ENCODE measurements around the gene MADCAM1. TPM values are rescaled to one million over a fixed set of nuclear protein-coding genes. Genes with fewer than 3 reads are reported as not detected.

Gene MADCAM1
- total and polyA plus RNA-seq, 2 of the 8 experiments (the other 6 are each of a cell fraction or from before 2014, with no cell fraction given), result 2.3 to 3.0 TPM

DNA sequence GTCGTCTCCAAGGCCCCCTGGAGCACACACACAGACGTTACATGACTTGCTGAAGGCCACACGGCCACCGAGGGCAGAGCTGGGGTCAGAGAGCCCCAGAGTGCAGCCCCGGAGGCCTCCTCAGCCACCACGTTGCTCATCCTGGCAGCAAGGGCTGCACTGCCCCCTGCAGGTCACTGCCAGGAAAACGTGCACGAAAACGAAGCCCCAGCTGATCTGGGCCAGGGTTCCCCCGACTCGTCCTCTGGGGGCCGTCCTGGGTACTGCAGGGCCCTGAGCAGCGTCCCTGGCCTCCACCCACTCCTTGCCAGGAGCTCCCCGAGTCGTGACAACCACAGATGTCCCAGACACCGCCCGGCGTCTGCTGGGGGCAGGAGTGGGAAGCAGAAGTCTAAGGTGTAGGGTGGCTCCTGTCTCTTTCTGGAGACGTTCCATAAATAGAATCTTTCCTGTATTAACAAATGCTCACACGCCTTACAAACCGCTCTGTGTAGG lies 14.4 kb downstream of the MADCAM1 start (continued):
- TF ChIP-seq, protein P1, sequence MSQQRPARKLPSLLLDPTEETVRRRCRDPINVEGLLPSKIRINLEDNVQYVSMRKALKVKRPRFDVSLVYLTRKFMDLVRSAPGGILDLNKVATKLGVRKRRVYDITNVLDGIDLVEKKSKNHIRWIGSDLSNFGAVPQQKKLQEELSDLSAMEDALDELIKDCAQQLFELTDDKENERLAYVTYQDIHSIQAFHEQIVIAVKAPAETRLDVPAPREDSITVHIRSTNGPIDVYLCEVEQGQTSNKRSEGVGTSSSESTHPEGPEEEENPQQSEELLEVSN (IDR thresholded peaks at IDR 0.05), result peak; percentile 47; the same call in 1 of the 2 replicates
- TF ChIP-seq RBBP5 (IDR thresholded peaks at IDR 0.05; ENCODE audit: borderline replicate concordance, low read depth, low read length) (no peak), HDAC2 (IDR thresholded peaks at IDR 0.05; ENCODE audit: borderline replicate concordance in 1 of 2, low read depth in 2 of 2, low read length in 2 of 2) (peak in 1 of 2 experiments; percentile 65; a peak in 1 of 4 replicates), FOSL1 (IDR thresholded peaks at IDR 0.05; ENCODE audit: insufficient read depth, low read depth, low read length) (no peak), YY1 (IDR thresholded peaks at IDR 0.05; ENCODE audit: low read depth, low read length) (peak; percentile 70; the same call in 1 of the 2 replicates), TAF7 (optimal IDR thresholded peaks at IDR 0.05; ENCODE audit: borderline replicate concordance, low read depth, low read length) (peak; percentile 95)
